Kidney (tissue), 14 donors: ENCODE data around the gene EDEM1. TPM values are rescaled to one million over a fixed set of nuclear protein-coding genes. Genes with fewer than 3 reads are reported as not detected.

Experiments
- DNase-seq, 5 donors: peaks; one replicate each; pipeline ENCODE4 v3.0.0-alpha.2; 2013 to 2020
- FAIRE-seq: peaks from 2 replicates; lab custom pipeline; 2012; peaks lifted over from hg19 to GRCh38; lab: Jason Lieb, UNC
- H3K27ac ChIP-seq, 2 donors: one replicate each; pipeline ENCODE4 v1.7.0; 2013; ENCODE audit warnings: low read depth in 2 of 2, low read length in 2 of 2, inconsistent platforms in 1 of 2
- H3K27me3 ChIP-seq: one replicate; pipeline ENCODE4 v1.7.1; 2013; ENCODE audit warnings: low read length, inconsistent platforms; ENCODE audit not compliant: control insufficient read depth, insufficient read depth
- H3K36me3 ChIP-seq, 3 donors: one replicate each; pipeline versions ENCODE4 v1.7.0 to v1.7.1; 2013; ENCODE audit warnings: low read length in 3 of 3, control low read depth in 1 of 3, inconsistent platforms in 1 of 3; ENCODE audit not compliant: insufficient read depth in 3 of 3, control insufficient read depth in 2 of 3
- H3K4me1 ChIP-seq, 3 donors: one replicate each; pipeline versions ENCODE4 v1.7.0 to v1.7.1; 2013; ENCODE audit warnings: low read length in 3 of 3, inconsistent platforms in 1 of 3, low read depth in 1 of 3; ENCODE audit not compliant: control insufficient read depth in 2 of 3, insufficient read depth in 2 of 3
- H3K4me3 ChIP-seq, 3 donors: one replicate each; pipeline versions ENCODE4 v1.7.0 to v1.8.1; 2013; ENCODE audit warnings: low read length in 3 of 3, control low read depth in 1 of 3, inconsistent platforms in 1 of 3
- H3K9ac ChIP-seq, 3 donors: one replicate each; pipeline versions ENCODE4 v1.7.0 to v1.7.1; 2013; ENCODE audit warnings: low read length in 3 of 3, control low read depth in 1 of 3, inconsistent platforms in 1 of 3
- H3K9me3 ChIP-seq, 3 donors: one replicate each; pipeline versions ENCODE4 v1.7.0 to v1.7.1; 2013; ENCODE audit warnings: low read length in 3 of 3, control low read depth in 1 of 3, inconsistent platforms in 1 of 3; ENCODE audit not compliant: control insufficient read depth in 2 of 3, insufficient read depth in 1 of 3
- CTCF ChIP-seq: IDR thresholded peaks from 3 replicates; pipeline ENCODE4 v1.5.1; 2012; ENCODE audit warnings: mild to moderate bottlenecking, moderate library complexity, borderline replicate concordance; ENCODE audit not compliant: insufficient read depth; ENCODE audit errors: extremely low read depth
- intact Hi-C: fragments of 100-400 bp; cut with DNase I; formaldehyde crosslinking; loops from one replicate; pipeline ENCODE4 v1.11.1; 2022
- polyA plus RNA-seq: library from polyadenylated mRNA; stranded (reverse); fragments of 350-450 nt; fragmentation: Illumina TruSeq; extraction: RNeasy Lipid Tissue Mini Kit (QIAGEN cat#74804); gene quantifications from one replicate; pipeline ENCODE4 v1.2.3, GENCODE V29; 2014; ENCODE audit warnings: low read depth, low replicate concordance; ENCODE audit not compliant: insufficient read depth
- total RNA-seq: library from RNA; stranded (reverse); fragmentation: NEBNext Ultra II Directional; extraction: Animal tissue kit (Norgen Biotek cat#: 25700); gene quantifications from one replicate; pipeline ENCODE4 v1.2.1, GENCODE V29; 2021
- donor health status: control.
- donor health status: control.
- donor health status: control.
- donor health status: control.
- donor health status: control.
- donor health status: DM: yes; HTN: yes; CAD: no.
- donor health status: Normal renal cell carcinoma (clear cell type).

Gene EDEM1
- total and polyA plus RNA-seq, 2 donors from 2014 or later = 5.5 to 47.5 TPM

GRCh38 chr3:5231487-5231886, 44.0 kb downstream of the EDEM1 start:
- H3K4me3 ChIP-seq = no peak overlapping the region
- TF ChIP-seq CTCF = no peak
- intact Hi-C loops = no loop called here
- no peaks in the 10 kb centered on the region for H3K36me3 ChIP-seq
- no peak for DNase-seq
- no peaks in the 10 kb centered on the region for H3K27me3 ChIP-seq
- FAIRE-seq = no peak
- no peak overlapping the region for H3K9ac ChIP-seq
- no peaks in the 10 kb centered on the region for H3K9me3 ChIP-seq
- H3K4me1 ChIP-seq = no peaks in the 10 kb centered on the region
- no peak overlapping the region for H3K27ac ChIP-seq

- H3K27ac ChIP-seq = no peak overlapping the region
- TF ChIP-seq CTCF = no peak
Observed at GRCh38 chr3:5232570-5232969, 45.1 kb downstream of the EDEM1 start.

GRCh38 chr3:5233026-5233425, 45.5 kb downstream of the EDEM1 start:
- Histone ChIP-seq H3K36me3 (no peaks in the 10 kb centered on the region), H3K27me3 (no peaks in the 10 kb centered on the region), H3K27ac (no peak overlapping the region), H3K9ac (no peak overlapping the region), H3K4me3 (no peak overlapping the region), H3K4me1 (no peaks in the 10 kb centered on the region), H3K9me3 (no peaks in the 10 kb centered on the region)
- DNase-seq = no peak
- no peak for TF ChIP-seq CTCF
- intact Hi-C loops = no loop called here
- FAIRE-seq = no peak

More at GRCh38 chr3:5232570-5232969, 45.1 kb downstream of the EDEM1 start:
- Histone ChIP-seq H3K4me3 (no peak overlapping the region), H3K27me3 (no peaks in the 10 kb centered on the region), H3K4me1 (no peaks in the 10 kb centered on the region), H3K9me3 (no peaks in the 10 kb centered on the region), H3K9ac (no peak overlapping the region), H3K36me3 (no peaks in the 10 kb centered on the region)
- intact Hi-C loops = no loop called here
- FAIRE-seq = no peak
- DNase-seq = no peak

- H3K9me3 ChIP-seq = no peaks in the 10 kb centered on the region
- DNase-seq (no peak), FAIRE-seq (no peak)
- no peaks in the 10 kb centered on the region for H3K4me1 ChIP-seq
- TF ChIP-seq CTCF = no peak
- intact Hi-C loops = no loop called here
- no peak overlapping the region for H3K4me3 ChIP-seq
- H3K36me3 ChIP-seq = no peaks in the 10 kb centered on the region
- H3K27me3 ChIP-seq = no peaks in the 10 kb centered on the region
- no peak overlapping the region for H3K9ac ChIP-seq
- H3K27ac ChIP-seq = no peak overlapping the region
Observed at GRCh38 chr3:5235655-5236054, 48.1 kb downstream of the EDEM1 start.
